Right cardiac atrium (tissue), 5 donors: ENCODE measurements around the gene ZNF771. TPM values are rescaled to one million over a fixed set of nuclear protein-coding genes. Genes with fewer than 3 reads are reported as not detected.

Experiments used
- ATAC-seq, 2 donors: fragments of 200-7000 bp; cut with Tn5 transposase; one replicate each; pipeline versions ENCODE4 v1.8.0 to v1.9.1; 2020; ENCODE audit warnings: moderate library complexity in 2 of 2, mild to moderate bottlenecking in 1 of 2
- DNase-seq, 3 donors: peaks; one replicate each; pipeline ENCODE4 v3.0.0-alpha.2; 2020
- H3K27ac ChIP-seq: one replicate; pipeline ENCODE4 v1.5.1; 2013; ENCODE audit warnings: mild to moderate bottlenecking, low read length, control low read depth, moderate library complexity
- H3K27me3 ChIP-seq: one replicate; pipeline ENCODE4 v1.6.1; 2013; ENCODE audit not compliant: control insufficient read depth, insufficient read depth
- H3K4me1 ChIP-seq: one replicate; pipeline ENCODE4 v1.6.1; 2013; ENCODE audit warnings: low read length; ENCODE audit not compliant: control insufficient read depth, insufficient read depth
- H3K4me3 ChIP-seq: one replicate; pipeline ENCODE4 v1.5.1; 2013; ENCODE audit warnings: low read length, control low read depth
- H3K9me3 ChIP-seq: one replicate; pipeline ENCODE4 v1.6.1; 2013; ENCODE audit warnings: low read length; ENCODE audit not compliant: control insufficient read depth
- WGBS: extraction: QIAGEN DNeasy Blood & Tissue Kit; methylation state at CpG from one replicate; pipeline ENCODE4 v1.1.7; 2013; 5-methylcytosine and 5-hydroxymethylcytosine counted together
- intact Hi-C, 4 donors: fragments of 100-400 bp; cut with DNase I; formaldehyde crosslinking; loops; one replicate each; pipeline versions ENCODE4 v1.11.0 to v1.14.0; 2022 to 2023
- long read RNA-seq, 4 donors: library from polyadenylated mRNA; unstranded; transcript quantifications; one replicate each; pipeline ENCODE4 v2.0.0, GENCODE V29; 2020 to 2021
- polyA plus RNA-seq: library from polyadenylated mRNA; stranded (reverse); fragments of 200-250 nt; gene quantifications from one replicate; pipeline ENCODE4 v1.2.3, GENCODE V29; 2013
- total RNA-seq, 4 donors: library from RNA; stranded (reverse); fragmentation: NEBNext Ultra II Directional; extraction: Animal tissue kit (Norgen Biotek cat#: 25700); gene quantifications; one replicate each; pipeline ENCODE4 v1.2.1, GENCODE V29; 2021
- donor health status: healthy with polysubstance abuse.
- donor health status: DM: no; HTN: yes; CAD: no.
- donor health status: DM: no; HTN: no; CAD: no.
- donor health status: DM: no; HTN: yes; CAD: no; lungs with severe emphysema.
- donor health status: DM: yes; HTN: yes; CAD: no.

Gene ZNF771
- total RNA-seq (10 to 100 TPM in 1 of 4 donors, 1 to 10 TPM in 3; 4.4 to 11.9 (median 7.0) TPM), polyA plus RNA-seq (5.0 TPM)
- long read RNA-seq, donor 1, transcript ZNF771-201 (3 exons, 2,371 nt): major isoform, 26 of 34 reads
- long read RNA-seq, donor 1, partial matches to known transcripts: 6 of 34 reads
- long read RNA-seq, donor 1, other reads (novel, unspliced or antisense): 1 of 34 reads
- long read RNA-seq, donor 2, transcript ZNF771-201 (3 exons, 2,371 nt): major isoform, 16 of 19 reads
- long read RNA-seq, donor 2, partial matches to known transcripts: 3 of 19 reads
- long read RNA-seq, donor 2, other reads (novel, unspliced or antisense): 0 of 19 reads
- long read RNA-seq, donor 3, transcript ZNF771-201 (3 exons, 2,371 nt): major isoform, 29 of 34 reads
- long read RNA-seq, donor 3, partial matches to known transcripts: 1 of 34 reads
- long read RNA-seq, donor 3, other reads (novel, unspliced or antisense): 1 of 34 reads
- long read RNA-seq, donor 4, transcript ZNF771-201 (3 exons, 2,371 nt): major isoform, 20 of 30 reads
- long read RNA-seq, donor 4, partial matches to known transcripts: 7 of 30 reads
- long read RNA-seq, donor 4, other reads (novel, unspliced or antisense): 1 of 30 reads

GRCh38 chr16:30407102-30407803, at the start of gene ZNF771:
ZNF771 (plus strand) TSS chr16:30407606; CDS start chr16:30408054, 448 bp downstream.
- intact Hi-C loops: loop anchor here in 1 of 4 donors (10.0 kb wide), 1 partner anchor 52 kb away; the partner anchor contains the start of gene CD2BP2
- Histone ChIP-seq H3K4me3 (peak within 1 kb of the TSS; percentile 72), H3K4me1 (peaks cover 4% of the 10 kb centered on the region), H3K9me3 (no peaks in the 10 kb centered on the region), H3K27ac (peak within 1 kb of the TSS; percentile 84), H3K27me3 (no peaks in the 10 kb centered on the region)
- DNase-seq: peak; percentile 95 to 99 (median 98)
- peak; percentile 97 to 98 for ATAC-seq
- under 1% methylated on average over 65 of the region's 65 CpGs for WGBS

- intact Hi-C loops: loop anchor here in 1 of 4 donors (10.0 kb wide), 1 partner anchor 47 kb away; the partner anchor contains the start of gene ZNF771
Measured at GRCh38 chr16:30357715-30358576, 49.5 kb upstream of the ZNF771 start.

DNA sequence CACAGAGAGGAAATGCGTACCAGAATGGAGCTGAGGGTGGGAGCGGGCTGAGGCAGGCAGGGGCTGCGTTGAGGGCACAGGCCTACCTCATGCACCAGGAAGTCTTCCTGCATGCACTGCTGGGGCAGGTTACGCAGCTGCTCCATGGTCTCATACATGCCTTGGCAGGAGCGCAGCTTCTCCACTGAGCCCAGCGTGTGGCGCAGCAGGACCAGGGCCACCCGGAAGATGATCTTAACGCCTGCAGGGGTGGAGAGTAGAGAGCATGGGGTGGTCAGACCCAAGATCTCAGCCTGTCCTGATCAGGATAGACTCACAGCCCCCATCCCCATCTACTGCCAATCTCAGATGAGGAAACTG, 48.8 kb upstream of the ZNF771 start:
- 94% methylated on average over 9 of the region's 9 CpGs for WGBS
- peak in 1 of 3 donors; percentile 2 for DNase-seq
- ATAC-seq: no peak
- Histone ChIP-seq H3K27ac (no peak overlapping the region), H3K9me3 (no peaks in the 10 kb centered on the region), H3K4me3 (no peak overlapping the region), H3K4me1 (peaks cover 2% of the 10 kb centered on the region), H3K27me3 (no peaks in the 10 kb centered on the region)
- intact Hi-C loops: loop anchor here in 1 of 4 donors (10.0 kb wide), 1 partner anchor 46 kb away; the partner anchor contains the start of gene ZNF771

More at GRCh38 chr16:30357715-30358576, 49.5 kb upstream of the ZNF771 start:
- WGBS: 85% methylated on average over 37 of the region's 37 CpGs
- DNase-seq (peak in 2 of 3 donors; percentile 43 to 53), ATAC-seq (no peak)
- Histone ChIP-seq H3K4me1 (peaks cover 3% of the 10 kb centered on the region), H3K27me3 (no peaks in the 10 kb centered on the region), H3K4me3 (no peak overlapping the region), H3K27ac (no peak overlapping the region), H3K9me3 (no peaks in the 10 kb centered on the region)

GRCh38 chr16:30358990-30359870, 48.2 kb upstream of the ZNF771 start:
- DNase-seq (peak in 2 of 3 donors; percentile 41), ATAC-seq (no peak)
- no peak overlapping the region for H3K27ac ChIP-seq
- H3K27me3 ChIP-seq: no peaks in the 10 kb centered on the region
- H3K9me3 ChIP-seq: no peaks in the 10 kb centered on the region
- intact Hi-C loops: loop anchor here in 1 of 4 donors (10.0 kb wide), 1 partner anchor 46 kb away; the partner anchor contains the start of gene ZNF771
- WGBS: 87% methylated on average over 28 of the region's 28 CpGs
- H3K4me3 ChIP-seq: no peak overlapping the region
- H3K4me1 ChIP-seq: peaks cover 2% of the 10 kb centered on the region

DNA sequence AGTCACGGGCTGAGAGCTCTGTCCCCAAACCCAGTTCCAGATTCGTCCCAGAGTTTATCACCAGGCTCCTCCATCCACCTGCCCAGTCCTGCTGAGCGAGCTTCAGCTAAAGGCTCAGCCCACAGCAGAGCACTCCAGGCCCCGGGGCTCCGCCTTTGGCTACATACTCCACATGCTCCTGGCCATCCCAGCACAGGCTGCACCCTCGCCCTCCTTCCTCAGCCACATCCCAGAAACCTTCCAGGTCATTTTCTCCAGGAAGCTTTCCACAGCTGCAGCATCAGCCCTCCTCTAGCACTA, 47.6 kb upstream of the ZNF771 start:
- Histone ChIP-seq H3K4me3 (no peak overlapping the region), H3K4me1 (peaks cover 2% of the 10 kb centered on the region), H3K27ac (no peak overlapping the region), H3K27me3 (no peaks in the 10 kb centered on the region), H3K9me3 (no peaks in the 10 kb centered on the region)
- no peak for ATAC-seq
- intact Hi-C loops: loop anchor here in 1 of 4 donors (10.0 kb wide), 1 partner anchor 45 kb away; the partner anchor contains the start of gene ZNF771
- DNase-seq: peak in 2 of 3 donors; percentile 30 to 42
- WGBS: 84% methylated on average over 6 of the region's 6 CpGs

DNA sequence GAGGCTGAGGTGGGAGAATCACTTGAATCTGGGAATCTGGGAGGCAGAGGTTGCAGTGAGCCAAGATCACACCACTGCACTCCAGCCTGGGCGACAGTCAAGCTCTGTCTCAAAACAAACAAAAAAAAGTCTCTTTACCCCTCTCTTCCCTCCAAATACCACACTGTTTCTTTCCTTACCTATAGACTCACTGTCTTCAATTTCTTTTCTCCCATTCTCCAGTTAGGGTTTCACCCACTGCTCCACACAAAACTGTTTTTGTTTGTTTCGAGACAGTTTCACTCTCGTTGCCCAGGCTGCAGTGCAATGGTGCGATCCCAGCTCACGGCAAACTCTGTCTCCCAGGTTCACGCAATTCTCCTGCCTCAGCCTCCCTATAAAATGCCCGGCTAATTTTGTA, 46.2 kb upstream of the ZNF771 start:
- 93% methylated on average over 7 of the region's 7 CpGs for WGBS
- Histone ChIP-seq H3K27ac (no peak overlapping the region), H3K4me1 (no peaks in the 10 kb centered on the region), H3K9me3 (no peaks in the 10 kb centered on the region), H3K27me3 (no peaks in the 10 kb centered on the region), H3K4me3 (no peak overlapping the region)
- intact Hi-C loops: no loop called here
- DNase-seq (peak in 1 of 3 donors; percentile 6), ATAC-seq (no peak)

DNA sequence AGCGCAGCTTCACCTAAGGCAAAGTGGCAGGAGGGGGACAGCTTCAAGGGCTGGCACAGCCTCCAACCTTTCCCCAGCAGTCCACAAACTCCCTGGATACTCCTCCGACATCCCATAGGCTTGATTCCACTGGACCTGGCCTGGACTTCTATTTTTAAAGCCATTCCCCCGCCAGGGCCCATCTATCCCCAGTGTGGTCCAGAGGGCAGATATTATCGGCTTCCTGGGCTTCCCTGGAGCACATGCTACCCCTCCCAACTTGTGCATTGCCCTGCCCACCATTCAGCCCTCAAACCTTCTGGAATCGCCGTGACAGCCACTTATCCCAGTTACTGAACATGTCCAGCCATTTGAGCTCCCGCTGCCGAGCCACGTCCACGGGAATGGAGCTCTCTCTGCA, 42.2 kb upstream of the ZNF771 start:
- H3K4me1 ChIP-seq: peaks cover 6% of the 10 kb centered on the region
- H3K27me3 ChIP-seq: no peaks in the 10 kb centered on the region
- H3K9me3 ChIP-seq: no peaks in the 10 kb centered on the region
- no peak overlapping the region for H3K4me3 ChIP-seq
- DNase-seq (peak in 1 of 3 donors; percentile 41), ATAC-seq (no peak)
- intact Hi-C loops: no loop called here
- 69% methylated on average over 10 of the region's 10 CpGs for WGBS
- H3K27ac ChIP-seq: no peak overlapping the region

GRCh38 chr16:30366511-30366910, 40.9 kb upstream of the ZNF771 start:
- Histone ChIP-seq H3K9me3 (no peaks in the 10 kb centered on the region), H3K4me3 (no peak overlapping the region), H3K27me3 (no peaks in the 10 kb centered on the region), H3K27ac (no peak overlapping the region), H3K4me1 (peaks cover 10% of the 10 kb centered on the region)
- intact Hi-C loops: no loop called here
- DNase-seq (no peak), ATAC-seq (no peak)
- WGBS: 76% methylated on average over 4 of the region's 4 CpGs

- peak overlapping the region; percentile 98 for H3K4me3 ChIP-seq
- peak in 1 of 3 donors; percentile 29 for DNase-seq
- ATAC-seq: no peak
- 63% methylated on average over 10 of the region's 10 CpGs for WGBS
- no peaks in the 10 kb centered on the region for H3K27me3 ChIP-seq
- no peaks in the 10 kb centered on the region for H3K9me3 ChIP-seq
- intact Hi-C loops: no loop called here
- H3K27ac ChIP-seq: peak overlapping the region; percentile 21
- H3K4me1 ChIP-seq: peaks cover 10% of the 10 kb centered on the region
Measured at GRCh38 chr16:30367349-30368009, 39.9 kb upstream of the ZNF771 start.
